22Rv1 (cell line): ENCODE measurements around the gene EIF4A3.

Experiments
- ZFX ChIP-seq: fragments of 450-650 bp; IDR thresholded peaks from 2 replicates; pipeline ENCODE4 v1.6.1; 2017; ENCODE audit warnings: antibody characterized with exemption, borderline replicate concordance
- TF ChIP-seq, protein P1 (sequence below): fragments of 450-650 bp; IDR thresholded peaks from 2 replicates; pipeline ENCODE4 v1.5.1; 2017; ENCODE audit warnings: mild to moderate bottlenecking

DNA sequence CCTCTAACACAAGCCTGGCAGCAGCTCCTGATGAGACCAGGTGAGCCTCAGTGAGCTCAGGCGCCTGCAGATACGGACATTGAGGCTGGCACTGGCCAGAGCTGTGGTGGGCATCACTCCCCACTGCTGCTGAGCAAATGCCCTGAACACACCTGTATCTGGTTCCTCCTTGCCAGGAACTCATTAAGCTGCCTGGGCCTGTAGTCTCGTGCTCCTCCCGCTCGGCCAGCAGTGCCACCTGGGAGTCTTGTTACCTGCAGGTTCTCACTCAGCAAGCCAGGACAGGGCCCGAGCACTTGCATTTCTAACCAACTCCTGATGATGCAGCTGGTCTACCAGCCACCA lies 13.3 kb downstream of the EIF4A3 start:
- TF ChIP-seq, protein P1, sequence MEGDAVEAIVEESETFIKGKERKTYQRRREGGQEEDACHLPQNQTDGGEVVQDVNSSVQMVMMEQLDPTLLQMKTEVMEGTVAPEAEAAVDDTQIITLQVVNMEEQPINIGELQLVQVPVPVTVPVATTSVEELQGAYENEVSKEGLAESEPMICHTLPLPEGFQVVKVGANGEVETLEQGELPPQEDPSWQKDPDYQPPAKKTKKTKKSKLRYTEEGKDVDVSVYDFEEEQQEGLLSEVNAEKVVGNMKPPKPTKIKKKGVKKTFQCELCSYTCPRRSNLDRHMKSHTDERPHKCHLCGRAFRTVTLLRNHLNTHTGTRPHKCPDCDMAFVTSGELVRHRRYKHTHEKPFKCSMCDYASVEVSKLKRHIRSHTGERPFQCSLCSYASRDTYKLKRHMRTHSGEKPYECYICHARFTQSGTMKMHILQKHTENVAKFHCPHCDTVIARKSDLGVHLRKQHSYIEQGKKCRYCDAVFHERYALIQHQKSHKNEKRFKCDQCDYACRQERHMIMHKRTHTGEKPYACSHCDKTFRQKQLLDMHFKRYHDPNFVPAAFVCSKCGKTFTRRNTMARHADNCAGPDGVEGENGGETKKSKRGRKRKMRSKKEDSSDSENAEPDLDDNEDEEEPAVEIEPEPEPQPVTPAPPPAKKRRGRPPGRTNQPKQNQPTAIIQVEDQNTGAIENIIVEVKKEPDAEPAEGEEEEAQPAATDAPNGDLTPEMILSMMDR: no peak
- no peak for TF ChIP-seq ZFX
